SK-N-SH (cell line): Measurements from ENCODE around the gene GNAZ. TPM values are rescaled to one million over a fixed set of nuclear protein-coding genes. Genes with fewer than 3 reads are reported as not detected.

Source experiments
- CTCF ChIA-PET: fragments of 300-600, 350-600 bp; formaldehyde crosslinking; extraction: SDS; loops from one replicate; lab custom pipeline; 2021; lab: Yijun Ruan, JAX
- POLR2A ChIA-PET: fragments of 350-600 bp; sonication (Branson Sonifier 250); formaldehyde crosslinking; extraction: SDS; loops from one replicate; lab custom pipeline; 2020; ENCODE audit warnings: antibody characterized with exemption, inconsistent platforms; lab: Yijun Ruan, JAX
- DNase-seq: peaks from one replicate; pipeline ENCODE4 v3.0.0; 2012
- H2AFZ ChIP-seq: fragments of 200-600 bp; sonication (generic); 2 replicates; pipeline ENCODE4 v1.8.1; 2016; ENCODE audit warnings: antibody characterized with exemption, mild to moderate bottlenecking, low read depth
- H3F3A ChIP-seq: fragments of 200-600 bp; sonication (generic); replicated peaks from 2 replicates; pipeline ENCODE3; 2016; ENCODE audit warnings: antibody characterized with exemption, mild to moderate bottlenecking; ENCODE audit not compliant: insufficient read depth
- H3K27ac ChIP-seq, 2 experiments: fragments of 200-500 bp in 1 of 2; fragments of 200-600 bp in 1 of 2; sonication (Bioruptor generic) in 1 of 2; sonication (generic), shearing (Covaris generic) in 1 of 2; 2 replicates each; pipeline versions ENCODE4 v1.5.1 to v1.6.1; 2014 to 2016; ENCODE audit warnings: low read depth in 2 of 2, inconsistent platforms in 1 of 2, low read length in 1 of 2, mild to moderate bottlenecking in 1 of 2, mixed read lengths in 1 of 2
- H3K27me3 ChIP-seq: fragments of 200-600 bp; sonication (generic), shearing (Covaris generic); 2 replicates; pipeline ENCODE4 v1.6.1; 2016; ENCODE audit warnings: mixed run types; ENCODE audit not compliant: insufficient read depth
- H3K36me3 ChIP-seq, 2 experiments: fragments of 200-500 bp in 1 of 2; fragments of 200-600 bp in 1 of 2; sonication (Bioruptor generic) in 1 of 2; sonication (generic) in 1 of 2; replicated peaks in 1 of 2; 2 replicates each; pipeline versions ENCODE3 to v1.5.1; 2014 to 2016; ENCODE audit warnings: low read length in 1 of 2, mild to moderate bottlenecking in 1 of 2; ENCODE audit not compliant: insufficient read depth in 2 of 2, control insufficient read depth in 1 of 2
- H3K4me1 ChIP-seq, 2 experiments: fragments of 200-500 bp in 1 of 2; fragments of 200-600 bp in 1 of 2; sonication (Bioruptor generic) in 1 of 2; sonication (generic), shearing (Covaris generic) in 1 of 2; 2 replicates each; pipeline versions ENCODE4 v1.5.1 to v1.6.1; 2014 to 2016; ENCODE audit warnings: low read depth in 1 of 2, low read length in 1 of 2, mixed run types in 1 of 2; ENCODE audit not compliant: insufficient read depth in 2 of 2, control insufficient read depth in 1 of 2
- H3K4me2 ChIP-seq: fragments of 200-600 bp; sonication (generic), shearing (Covaris generic); 2 replicates; pipeline ENCODE4 v1.6.1; 2017; ENCODE audit warnings: mixed run types
- H3K4me3 ChIP-seq, 2 experiments: fragments of 200-500 bp in 1 of 2; fragments of 200-600 bp in 1 of 2; sonication (Bioruptor generic) in 1 of 2; sonication (generic), shearing (Covaris generic) in 1 of 2; 2 replicates each; pipeline versions ENCODE4 v1.5.1 to v1.8.1; 2014 to 2016; ENCODE audit warnings: low read depth in 2 of 2, inconsistent platforms in 1 of 2, low read length in 1 of 2, mild to moderate bottlenecking in 1 of 2, mixed read lengths in 1 of 2, moderate library complexity in 1 of 2
- H3K79me2 ChIP-seq: fragments of 200-600 bp; sonication (generic); 2 replicates; pipeline ENCODE4 v1.8.1; 2017; ENCODE audit warnings: mild to moderate bottlenecking; ENCODE audit not compliant: insufficient read depth
- H3K9ac ChIP-seq: fragments of 200-600 bp; sonication (generic); 2 replicates; pipeline ENCODE4 v1.6.1; 2017; ENCODE audit warnings: mixed run types
- H3K9me2 ChIP-seq: fragments of 200-600 bp; sonication (generic); 2 replicates; pipeline ENCODE4 v1.6.1; 2017; ENCODE audit warnings: mixed run types
- H3K9me3 ChIP-seq: fragments of 200-600 bp; sonication (generic); 2 replicates; pipeline ENCODE4 v1.6.1; 2017; ENCODE audit warnings: mixed run types, mild to moderate bottlenecking, moderate library complexity
- H4K20me1 ChIP-seq: fragments of 200-600 bp; sonication (generic); 2 replicates; pipeline ENCODE4 v1.6.1; 2017; ENCODE audit warnings: mild to moderate bottlenecking, mixed run types; ENCODE audit not compliant: insufficient read depth
- EP300 ChIP-seq, 2 experiments: IDR thresholded peaks; 2 replicates each; pipeline versions ENCODE4 v1.4.0 to v1.6.1; 2012; ENCODE audit warnings: borderline replicate concordance in 1 of 2, low read depth in 1 of 2, low read length in 1 of 2
- FOXJ3 ChIP-seq: sonication (generic); formaldehyde crosslinking; IDR thresholded peaks from 2 replicates; pipeline ENCODE4 v1.5.1; 2020; ENCODE audit warnings: mild to moderate bottlenecking, missing genetic modification reagents
- GABPA ChIP-seq: IDR thresholded peaks from 2 replicates; pipeline ENCODE4 v1.4.0; 2012; ENCODE audit warnings: low read depth, mild to moderate bottlenecking
- NFIC ChIP-seq: IDR thresholded peaks from 2 replicates; pipeline ENCODE4 v1.4.0; 2012; ENCODE audit warnings: borderline replicate concordance
- POLR2AphosphoS5 ChIP-seq: IDR thresholded peaks from 2 replicates; pipeline ENCODE4 v1.6.1; 2012; ENCODE audit warnings: low read depth, low read length
- RAD21 ChIP-seq: IDR thresholded peaks from 2 replicates; pipeline ENCODE4 v1.6.1; 2012; ENCODE audit warnings: mild to moderate bottlenecking, low read length
- REST ChIP-seq: IDR thresholded peaks from 2 replicates; pipeline ENCODE4 v1.6.1; 2012; ENCODE audit warnings: mild to moderate bottlenecking, low read depth, low read length, moderate library complexity
- TAF1 ChIP-seq: IDR thresholded peaks from 2 replicates; pipeline ENCODE4 v1.6.1; 2012; ENCODE audit warnings: low read depth, mild to moderate bottlenecking, low read length, moderate library complexity, borderline replicate concordance
- WGBS: methylation state at CpG from one replicate; pipeline ENCODE4 v1.1.6; 2017; ENCODE audit warnings: low lambda C conversion rate; 5-methylcytosine and 5-hydroxymethylcytosine counted together
- polyA plus RNA-seq, 3 experiments: library from polyadenylated mRNA; depleted of rRNA; stranded (reverse); fragments of >200 nt; gene quantifications; 2 replicates each; pipeline ENCODE4 v1.2.3, GENCODE V29; 2012
- TF ChIP-seq, protein P1 (sequence below): IDR thresholded peaks from 2 replicates; pipeline ENCODE4 v1.4.0; 2012; ENCODE audit warnings: low read depth, borderline replicate concordance
- TF ChIP-seq, protein P2 (sequence below): fragments of 200-600 bp; sonication (generic); IDR thresholded peaks from 2 replicates; pipeline ENCODE4 v1.6.1; 2017; ENCODE audit warnings: antibody characterized with exemption, mild to moderate bottlenecking, moderate library complexity
- TF ChIP-seq, protein P3 (sequence below): IDR thresholded peaks from 2 replicates; pipeline ENCODE4 v1.4.0; 2012; ENCODE audit warnings: low read depth, borderline replicate concordance
- TF ChIP-seq, protein P4 (sequence below): fragments of 150-350 bp; IDR thresholded peaks from 2 replicates; pipeline ENCODE4 v1.6.1; 2017; ENCODE audit warnings: antibody characterized with exemption, low read length, low read depth, borderline replicate concordance
- TF ChIP-seq, protein P5 (sequence below): IDR thresholded peaks from 2 replicates; pipeline ENCODE4 v1.4.0; 2012; ENCODE audit warnings: low read depth

The GNAZ gene
- polyA plus RNA-seq, 1 of the 3 experiments (the other 2 are of a cell fraction) = 6.5 TPM

DNA sequence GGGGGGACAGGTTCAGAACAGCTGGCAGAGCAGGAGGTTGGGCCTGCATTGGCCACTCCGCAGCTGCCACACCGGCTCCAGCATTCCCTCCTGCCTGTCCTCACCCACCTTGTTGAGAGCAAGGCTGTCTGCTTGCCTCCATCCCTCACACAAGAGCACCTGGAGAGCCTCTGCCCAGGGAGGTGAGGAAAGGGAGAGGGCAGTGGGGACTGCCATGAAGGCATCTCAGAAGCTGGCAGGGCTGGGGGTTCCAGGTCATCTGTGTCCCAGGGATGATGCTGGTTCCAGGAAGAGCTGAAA is 44.4 kb downstream of the GNAZ start:
- Histone ChIP-seq H3K36me3 (no peaks in the 10 kb centered on the region), H3K9me2 (no peaks in the 10 kb centered on the region), H3K4me2 (no peak overlapping the region), H4K20me1 (no peaks in the 10 kb centered on the region), H3K79me2 (no peaks in the 10 kb centered on the region), H2AFZ (no peak overlapping the region), H3K27me3 (no peaks in the 10 kb centered on the region), H3K9ac (no peak overlapping the region), H3K4me1 (peaks cover 0 to 92% of the 10 kb centered on the region in 2 experiments; a peak in 1 of 4 replicates), H3K27ac (no peak overlapping the region; a peak in 1 of 4 replicates)
- POLR2A ChIA-PET = interaction anchor here (1.6 kb wide), 1 partner anchor 59 kb away, joined by 3 read pairs; no protein-coding TSS in a partner anchor
- WGBS = 86% methylated on average over 2 of the region's 2 CpGs
- CTCF ChIA-PET = interaction anchor here (1.2 to 4.0 kb wide), 4 partner anchors 13 to 159 kb away, joined by 3 to 47 read pairs (median 23); no protein-coding TSS in a partner anchor
- DNase-seq = no peak
- TF ChIP-seq FOXJ3 (CRISPR knock-in tag) = no peak
- TF ChIP-seq EP300 (IDR thresholded peaks at IDR 0.05; ENCODE audit: borderline replicate concordance in 1 of 2, low read depth in 1 of 2, low read length in 1 of 2) = no peak
- TF ChIP-seq, protein P1, sequence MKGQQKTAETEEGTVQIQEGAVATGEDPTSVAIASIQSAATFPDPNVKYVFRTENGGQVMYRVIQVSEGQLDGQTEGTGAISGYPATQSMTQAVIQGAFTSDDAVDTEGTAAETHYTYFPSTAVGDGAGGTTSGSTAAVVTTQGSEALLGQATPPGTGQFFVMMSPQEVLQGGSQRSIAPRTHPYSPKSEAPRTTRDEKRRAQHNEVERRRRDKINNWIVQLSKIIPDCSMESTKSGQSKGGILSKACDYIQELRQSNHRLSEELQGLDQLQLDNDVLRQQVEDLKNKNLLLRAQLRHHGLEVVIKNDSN = no peak
- TF ChIP-seq NFIC = no peak
- TF ChIP-seq, protein P2, sequence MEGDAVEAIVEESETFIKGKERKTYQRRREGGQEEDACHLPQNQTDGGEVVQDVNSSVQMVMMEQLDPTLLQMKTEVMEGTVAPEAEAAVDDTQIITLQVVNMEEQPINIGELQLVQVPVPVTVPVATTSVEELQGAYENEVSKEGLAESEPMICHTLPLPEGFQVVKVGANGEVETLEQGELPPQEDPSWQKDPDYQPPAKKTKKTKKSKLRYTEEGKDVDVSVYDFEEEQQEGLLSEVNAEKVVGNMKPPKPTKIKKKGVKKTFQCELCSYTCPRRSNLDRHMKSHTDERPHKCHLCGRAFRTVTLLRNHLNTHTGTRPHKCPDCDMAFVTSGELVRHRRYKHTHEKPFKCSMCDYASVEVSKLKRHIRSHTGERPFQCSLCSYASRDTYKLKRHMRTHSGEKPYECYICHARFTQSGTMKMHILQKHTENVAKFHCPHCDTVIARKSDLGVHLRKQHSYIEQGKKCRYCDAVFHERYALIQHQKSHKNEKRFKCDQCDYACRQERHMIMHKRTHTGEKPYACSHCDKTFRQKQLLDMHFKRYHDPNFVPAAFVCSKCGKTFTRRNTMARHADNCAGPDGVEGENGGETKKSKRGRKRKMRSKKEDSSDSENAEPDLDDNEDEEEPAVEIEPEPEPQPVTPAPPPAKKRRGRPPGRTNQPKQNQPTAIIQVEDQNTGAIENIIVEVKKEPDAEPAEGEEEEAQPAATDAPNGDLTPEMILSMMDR = no peak
- TF ChIP-seq, protein P3, sequence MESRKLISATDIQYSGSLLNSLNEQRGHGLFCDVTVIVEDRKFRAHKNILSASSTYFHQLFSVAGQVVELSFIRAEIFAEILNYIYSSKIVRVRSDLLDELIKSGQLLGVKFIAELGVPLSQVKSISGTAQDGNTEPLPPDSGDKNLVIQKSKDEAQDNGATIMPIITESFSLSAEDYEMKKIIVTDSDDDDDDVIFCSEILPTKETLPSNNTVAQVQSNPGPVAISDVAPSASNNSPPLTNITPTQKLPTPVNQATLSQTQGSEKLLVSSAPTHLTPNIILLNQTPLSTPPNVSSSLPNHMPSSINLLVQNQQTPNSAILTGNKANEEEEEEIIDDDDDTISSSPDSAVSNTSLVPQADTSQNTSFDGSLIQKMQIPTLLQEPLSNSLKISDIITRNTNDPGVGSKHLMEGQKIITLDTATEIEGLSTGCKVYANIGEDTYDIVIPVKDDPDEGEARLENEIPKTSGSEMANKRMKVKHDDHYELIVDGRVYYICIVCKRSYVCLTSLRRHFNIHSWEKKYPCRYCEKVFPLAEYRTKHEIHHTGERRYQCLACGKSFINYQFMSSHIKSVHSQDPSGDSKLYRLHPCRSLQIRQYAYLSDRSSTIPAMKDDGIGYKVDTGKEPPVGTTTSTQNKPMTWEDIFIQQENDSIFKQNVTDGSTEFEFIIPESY = no peak
- TF ChIP-seq REST = no peak
- no peak for TF ChIP-seq TAF1
- TF ChIP-seq, protein P4, sequence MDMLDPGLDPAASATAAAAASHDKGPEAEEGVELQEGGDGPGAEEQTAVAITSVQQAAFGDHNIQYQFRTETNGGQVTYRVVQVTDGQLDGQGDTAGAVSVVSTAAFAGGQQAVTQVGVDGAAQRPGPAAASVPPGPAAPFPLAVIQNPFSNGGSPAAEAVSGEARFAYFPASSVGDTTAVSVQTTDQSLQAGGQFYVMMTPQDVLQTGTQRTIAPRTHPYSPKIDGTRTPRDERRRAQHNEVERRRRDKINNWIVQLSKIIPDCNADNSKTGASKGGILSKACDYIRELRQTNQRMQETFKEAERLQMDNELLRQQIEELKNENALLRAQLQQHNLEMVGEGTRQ = no peak
- no peak for TF ChIP-seq GABPA
- no peak for TF ChIP-seq RAD21
- no peak for TF ChIP-seq POLR2AphosphoS5
- TF ChIP-seq, protein P5, sequence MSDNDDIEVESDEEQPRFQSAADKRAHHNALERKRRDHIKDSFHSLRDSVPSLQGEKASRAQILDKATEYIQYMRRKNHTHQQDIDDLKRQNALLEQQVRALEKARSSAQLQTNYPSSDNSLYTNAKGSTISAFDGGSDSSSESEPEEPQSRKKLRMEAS = no peak
- TF ChIP-seq, all 33 proteins: peak for 0
- no peaks in the 10 kb centered on the region for H3F3A ChIP-seq
- H3K9me3 ChIP-seq = no peaks in the 10 kb centered on the region
- H3K4me3 ChIP-seq = no peak overlapping the region
